HCT116 (cell line): Measurements from ENCODE around the gene IL36RN.

Experiments
- CBX3 ChIP-seq: IDR thresholded peaks from 2 replicates; pipeline ENCODE4 v1.6.1; 2012; ENCODE audit warnings: low read depth
- EZH2 ChIP-seq: fragments of 200-600 bp; sonication (generic); IDR thresholded peaks from 2 replicates; pipeline ENCODE4 v1.6.1; 2017; ENCODE audit warnings: antibody characterized with exemption, mixed run types
- FOSL1 ChIP-seq: IDR thresholded peaks from 2 replicates; pipeline ENCODE4 v1.6.1; 2012; ENCODE audit warnings: low read depth
- POLR2A ChIP-seq: IDR thresholded peaks from 2 replicates; pipeline ENCODE4 v1.7.0; 2011; ENCODE audit warnings: borderline replicate concordance; ENCODE audit not compliant: insufficient read depth, insufficient read length; ENCODE audit errors: extremely low read depth
- RAD21 ChIP-seq: IDR thresholded peaks from 2 replicates; pipeline ENCODE4 v1.6.1; 2012; ENCODE audit warnings: low read depth, mild to moderate bottlenecking
- SP1 ChIP-seq: IDR thresholded peaks from 2 replicates; pipeline ENCODE4 v1.6.1; 2012; ENCODE audit warnings: low read depth
- TF ChIP-seq, protein P1 (sequence below), 3 experiments: fragments of 200-600 bp in 1 of 3; sonication (generic) in 1 of 3; IDR thresholded peaks in 2 of 3; conservative IDR thresholded peaks in 1 of 3; 2 replicates each; pipeline ENCODE4 v1.5.1; 2012 to 2017; ENCODE audit warnings: low read depth in 2 of 3, low read length in 2 of 3, antibody characterized with exemption in 1 of 3, borderline replicate concordance in 1 of 3, control low read depth in 1 of 3, mild to moderate bottlenecking in 1 of 3, mixed read lengths in 1 of 3, mixed run types in 1 of 3, moderate library complexity in 1 of 3; ENCODE audit not compliant: insufficient read depth in 1 of 3

GRCh38 chr2:113018509-113018908, 40.5 kb upstream of the IL36RN start:
- no peak for TF ChIP-seq CBX3
- no peak for TF ChIP-seq FOSL1
- no peak for TF ChIP-seq EZH2
- TF ChIP-seq RAD21 = no peak
- no peak for TF ChIP-seq POLR2A
- TF ChIP-seq SP1 = no peak
- TF ChIP-seq, protein P1, sequence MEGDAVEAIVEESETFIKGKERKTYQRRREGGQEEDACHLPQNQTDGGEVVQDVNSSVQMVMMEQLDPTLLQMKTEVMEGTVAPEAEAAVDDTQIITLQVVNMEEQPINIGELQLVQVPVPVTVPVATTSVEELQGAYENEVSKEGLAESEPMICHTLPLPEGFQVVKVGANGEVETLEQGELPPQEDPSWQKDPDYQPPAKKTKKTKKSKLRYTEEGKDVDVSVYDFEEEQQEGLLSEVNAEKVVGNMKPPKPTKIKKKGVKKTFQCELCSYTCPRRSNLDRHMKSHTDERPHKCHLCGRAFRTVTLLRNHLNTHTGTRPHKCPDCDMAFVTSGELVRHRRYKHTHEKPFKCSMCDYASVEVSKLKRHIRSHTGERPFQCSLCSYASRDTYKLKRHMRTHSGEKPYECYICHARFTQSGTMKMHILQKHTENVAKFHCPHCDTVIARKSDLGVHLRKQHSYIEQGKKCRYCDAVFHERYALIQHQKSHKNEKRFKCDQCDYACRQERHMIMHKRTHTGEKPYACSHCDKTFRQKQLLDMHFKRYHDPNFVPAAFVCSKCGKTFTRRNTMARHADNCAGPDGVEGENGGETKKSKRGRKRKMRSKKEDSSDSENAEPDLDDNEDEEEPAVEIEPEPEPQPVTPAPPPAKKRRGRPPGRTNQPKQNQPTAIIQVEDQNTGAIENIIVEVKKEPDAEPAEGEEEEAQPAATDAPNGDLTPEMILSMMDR (IDR thresholded peaks at IDR 0.05 in 2 of 3, conservative IDR thresholded peaks at IDR 0.05 in 1 of 3; ENCODE audit: borderline replicate concordance in 1 of 3, insufficient read depth in 1 of 3, low read depth in 2 of 3, low read length in 2 of 3) = no peak
